GM12891 (cell line): ENCODE results near the gene OPRL1.

Experiments used
- POLR2A ChIP-seq: IDR thresholded peaks from 2 replicates; pipeline ENCODE4 v1.6.1; 2011; ENCODE audit warnings: low read depth, low read length, control low read depth
- POLR2AphosphoS5 ChIP-seq: IDR thresholded peaks from 2 replicates; pipeline ENCODE4 v1.6.1; 2011; ENCODE audit warnings: low read depth, low read length, control low read depth
- SPI1 ChIP-seq: IDR thresholded peaks from 2 replicates; pipeline ENCODE4 v1.6.1; 2011; ENCODE audit warnings: low read depth, low read length, control low read depth
- TAF1 ChIP-seq: IDR thresholded peaks from 2 replicates; pipeline ENCODE4 v1.6.1; 2011; ENCODE audit warnings: low read depth, low read length, control low read depth

DNA sequence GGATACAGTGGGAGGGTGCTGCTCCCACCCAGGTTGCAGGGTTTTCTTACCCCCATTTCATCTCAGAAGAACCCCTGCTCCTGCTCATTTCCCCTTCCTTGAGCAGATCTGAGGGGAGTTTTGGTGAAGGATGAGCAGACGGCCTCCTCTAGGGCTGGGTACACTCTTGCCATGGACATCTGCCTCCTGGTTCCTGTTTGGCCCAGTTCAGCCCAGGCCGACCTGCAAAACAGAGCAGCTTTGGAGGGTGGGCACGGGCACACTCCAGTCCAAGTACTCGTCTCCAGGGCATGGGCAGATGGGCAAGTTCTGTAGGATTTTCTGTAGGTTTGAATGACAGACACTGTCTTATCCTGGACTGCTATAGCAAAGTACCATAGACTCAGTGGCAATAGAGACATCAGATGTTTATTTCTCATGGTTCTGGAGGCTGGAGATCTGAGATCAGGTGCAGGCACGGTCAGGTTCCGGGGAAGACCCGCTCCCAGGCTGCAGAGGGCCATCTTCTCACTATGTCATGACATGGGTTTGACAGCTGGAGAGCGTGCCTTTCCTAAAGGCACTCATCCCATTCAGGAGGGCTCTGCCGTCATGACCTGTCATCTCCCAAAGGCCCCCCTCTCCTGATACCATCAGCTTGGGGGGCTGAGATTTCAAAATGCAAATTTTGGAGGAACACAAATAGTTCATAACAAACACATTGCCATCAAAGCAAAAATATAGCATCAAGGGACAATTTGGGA is 21.2 kb downstream of the OPRL1 start:
- TF ChIP-seq POLR2A (no peak), POLR2AphosphoS5 (no peak), TAF1 (no peak), SPI1 (no peak)
